ENCODE data around the gene MAPK10. TPM values are rescaled to one million over a fixed set of nuclear protein-coding genes. Genes with fewer than 3 reads are reported as not detected.
A peak's percentile ranks its signal among the peaks of the same experiment; 100 is the strongest.
"Not testable (repeated sequence)": the region's sequence is repeated elsewhere in the genome, so short reads cannot be mapped to it uniquely, and the experiment has no call there.

Gene MAPK10
- total RNA-seq, 1 donor from 2014 or later: 18.3 TPM

DNA sequence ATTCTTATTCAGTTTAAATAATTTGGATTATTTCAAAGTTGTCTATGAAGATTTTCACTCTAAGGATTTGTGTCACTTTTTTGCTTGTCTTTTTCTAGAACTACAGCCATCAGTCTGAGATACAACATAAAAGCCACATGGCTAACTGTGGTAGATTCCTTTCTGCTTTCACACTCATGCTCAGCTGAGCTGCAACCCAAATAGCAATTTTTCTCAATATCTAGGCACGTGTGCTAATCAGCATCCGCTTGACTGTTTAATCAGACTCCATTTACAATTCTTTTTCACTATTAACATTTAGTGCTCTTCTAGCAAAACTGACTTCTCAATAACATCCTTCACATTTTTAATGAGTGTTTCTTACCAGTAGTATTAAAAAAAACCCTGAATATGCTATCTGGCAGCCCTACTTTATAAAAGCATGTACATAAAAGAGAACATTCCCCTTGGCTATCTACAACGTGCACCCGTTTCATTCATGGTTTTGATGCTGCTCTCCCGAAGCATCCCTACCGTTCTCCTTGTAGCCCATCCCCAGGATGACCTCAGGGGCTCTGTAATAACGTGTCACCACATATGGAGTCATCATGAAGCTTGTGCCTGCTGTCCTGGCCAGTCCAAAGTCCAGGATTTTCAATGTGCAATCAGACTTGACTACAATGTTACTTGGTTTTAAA is 259.2 kb downstream of the MAPK10 start:
- no peak for DNase-seq

- no peak for DNase-seq
Observed at GRCh38 chr4:86099348-86099747, 260.5 kb downstream of the MAPK10 start.

DNA sequence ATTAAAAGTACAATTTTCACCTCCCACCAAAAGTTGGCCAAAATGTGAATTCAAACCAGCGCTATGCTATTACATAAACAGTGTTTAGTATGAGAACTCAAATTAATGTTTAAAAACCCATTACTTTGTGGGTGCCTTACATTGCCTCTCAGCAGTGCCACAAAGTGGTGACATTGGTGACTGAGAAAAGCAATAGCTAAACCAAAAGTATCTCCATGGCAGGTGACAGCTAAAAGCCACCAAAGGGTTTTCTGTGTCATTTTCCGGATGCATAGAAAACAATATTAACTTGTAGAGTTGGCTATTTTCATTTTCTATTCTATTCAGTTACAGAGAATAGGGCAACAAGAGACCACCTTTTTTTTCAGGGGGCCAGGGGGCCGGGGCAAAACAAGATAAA is 261.2 kb downstream of the MAPK10 start:
- no peak for DNase-seq

- DNase-seq: no peak
Observed at GRCh38 chr4:86096373-86096772, 263.5 kb downstream of the MAPK10 start.

DNA sequence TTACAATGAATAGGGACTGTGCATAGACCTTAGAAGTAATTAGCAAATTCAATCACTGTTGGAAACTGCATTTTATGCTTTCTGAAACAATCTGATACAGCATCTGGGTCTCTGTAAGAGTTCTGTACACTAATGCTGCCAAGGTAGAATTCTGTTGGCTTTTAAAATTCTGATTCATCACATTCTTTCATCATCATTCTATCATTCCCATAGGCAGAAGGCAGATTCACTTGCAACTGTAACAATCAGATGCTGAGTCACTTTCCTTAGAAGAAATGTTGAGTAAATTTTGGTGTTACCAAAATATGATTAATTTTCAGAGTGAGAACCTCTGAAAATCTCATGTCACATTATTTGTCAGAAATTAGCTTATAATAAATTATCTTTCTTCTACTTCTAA is 267.2 kb downstream of the MAPK10 start:
- no peak for DNase-seq

DNA sequence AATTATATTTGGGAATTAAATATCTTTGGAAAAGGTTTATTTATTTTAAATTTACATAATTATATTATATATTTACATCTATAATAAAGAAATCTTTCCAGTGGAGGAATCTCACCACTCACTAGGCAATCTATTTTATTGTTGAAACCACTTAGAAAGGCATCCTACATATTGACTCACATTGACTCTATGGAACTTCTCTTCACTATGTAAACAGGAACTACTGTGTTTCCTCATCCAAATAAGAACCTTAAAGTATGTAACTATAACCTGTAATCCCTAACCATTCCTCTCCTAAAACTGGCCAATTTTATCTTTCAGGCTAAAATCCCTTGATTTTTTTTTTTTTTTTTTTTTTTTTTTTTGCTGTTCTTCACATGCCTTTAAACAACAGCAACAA is 268.7 kb downstream of the MAPK10 start:
- DNase-seq: no peak

DNA sequence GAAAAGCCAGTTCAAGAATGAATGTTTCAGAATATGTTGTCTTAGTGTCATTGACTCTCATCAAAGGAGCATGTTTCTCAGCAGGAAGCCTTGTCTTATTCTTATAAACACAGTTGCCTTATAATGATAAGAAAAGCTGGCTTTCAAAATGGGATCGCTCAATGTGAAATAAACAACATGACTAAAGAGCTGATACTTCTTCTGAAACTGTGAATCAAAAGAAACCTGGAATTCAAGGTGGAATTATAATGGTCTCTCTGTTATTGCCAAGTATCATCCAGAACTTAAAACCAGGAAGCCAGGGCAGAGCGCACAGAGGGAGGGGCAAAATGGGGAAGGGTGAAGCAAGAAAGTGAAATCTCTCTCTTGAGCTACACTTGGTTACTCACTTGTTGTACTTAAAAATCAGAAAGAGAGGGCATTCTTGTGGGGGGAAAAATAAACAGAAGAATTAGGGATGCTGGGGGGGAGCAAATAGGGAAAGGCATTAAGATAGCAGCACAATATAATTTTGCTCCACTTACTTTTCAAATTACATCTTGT is 270.0 kb downstream of the MAPK10 start:
- DNase-seq: no peak

DNA sequence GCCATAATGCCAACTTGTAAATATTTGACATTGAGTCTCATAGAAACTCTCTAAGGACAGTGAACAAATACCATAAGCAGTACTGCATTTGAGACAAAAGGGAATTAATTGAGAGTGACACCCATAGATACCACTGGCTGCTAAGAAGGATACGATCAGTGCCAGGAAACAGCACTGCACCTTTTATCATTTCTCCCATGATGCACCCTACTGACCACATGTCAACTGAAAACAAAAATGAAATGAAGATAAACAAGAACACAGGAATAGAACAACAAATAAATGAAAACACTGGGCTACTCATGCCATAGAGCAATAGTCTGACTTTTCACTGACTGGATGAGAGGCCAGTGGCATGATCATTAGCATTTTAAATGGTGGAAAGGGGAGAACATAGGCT is 270.8 kb downstream of the MAPK10 start:
- no peak for DNase-seq

- DNase-seq: not testable (repeated sequence)
Observed at GRCh38 chr4:86075796-86076195, 284.1 kb downstream of the MAPK10 start.

DNA sequence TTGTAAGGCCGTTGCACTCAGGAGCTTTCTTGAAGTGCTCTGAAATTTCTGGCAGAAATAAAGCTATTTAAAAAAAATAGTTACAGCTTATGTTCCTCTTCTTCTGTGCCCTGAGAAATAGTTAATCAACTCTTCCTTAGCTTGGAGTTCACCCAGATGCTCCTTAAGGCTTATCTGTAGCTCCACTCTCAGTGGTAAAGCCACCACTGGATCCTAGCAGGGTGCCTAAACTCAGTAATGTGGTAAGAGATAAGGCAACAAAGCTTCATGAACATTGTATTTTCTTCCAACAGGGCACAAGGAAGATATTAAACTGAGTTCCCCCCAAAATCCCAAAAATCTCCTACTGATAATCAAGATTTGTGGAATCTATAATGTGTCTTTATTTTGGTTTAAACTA is 299.5 kb downstream of the MAPK10 start:
- no peak for DNase-seq

DNA sequence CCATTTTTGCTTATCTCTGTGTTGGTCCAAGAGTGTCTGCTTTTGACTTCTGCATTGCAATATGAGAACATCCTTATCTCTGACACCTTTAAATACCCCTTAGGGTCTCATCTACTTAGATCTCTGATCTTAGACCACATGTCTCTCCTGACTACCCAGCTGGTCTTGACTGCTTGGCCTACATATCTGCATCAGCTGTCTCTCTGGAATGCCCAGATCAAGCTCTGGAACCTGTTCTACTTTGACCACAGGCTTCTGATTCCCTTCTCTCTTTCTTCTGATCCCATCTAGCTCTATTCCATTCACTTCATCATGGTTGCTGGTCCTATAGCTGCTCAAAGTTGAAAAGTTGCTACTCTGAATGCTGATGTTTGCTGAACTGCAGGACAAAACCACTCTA is 301.2 kb downstream of the MAPK10 start:
- DNase-seq: no peak

GRCh38 chr4:86055898-86056297 is 304.0 kb downstream of the MAPK10 start:
- DNase-seq: no peak

GRCh38 chr4:86054286-86055032 is 305.4 kb downstream of the MAPK10 start:
- DNase-seq: peak; percentile 59

- DNase-seq: no peak
Observed at GRCh38 chr4:86050496-86050895, 309.4 kb downstream of the MAPK10 start.

GRCh38 chr4:86048426-86048825 is 311.4 kb downstream of the MAPK10 start:
- DNase-seq: no peak

- DNase-seq: no peak
Observed at GRCh38 chr4:86044593-86044985, 315.3 kb downstream of the MAPK10 start.

GRCh38 chr4:86043755-86044592 is 315.9 kb downstream of the MAPK10 start:
- DNase-seq: peak; percentile 60

GRCh38 chr4:86038037-86038436 is 321.8 kb downstream of the MAPK10 start:
- no peak for DNase-seq

DNA sequence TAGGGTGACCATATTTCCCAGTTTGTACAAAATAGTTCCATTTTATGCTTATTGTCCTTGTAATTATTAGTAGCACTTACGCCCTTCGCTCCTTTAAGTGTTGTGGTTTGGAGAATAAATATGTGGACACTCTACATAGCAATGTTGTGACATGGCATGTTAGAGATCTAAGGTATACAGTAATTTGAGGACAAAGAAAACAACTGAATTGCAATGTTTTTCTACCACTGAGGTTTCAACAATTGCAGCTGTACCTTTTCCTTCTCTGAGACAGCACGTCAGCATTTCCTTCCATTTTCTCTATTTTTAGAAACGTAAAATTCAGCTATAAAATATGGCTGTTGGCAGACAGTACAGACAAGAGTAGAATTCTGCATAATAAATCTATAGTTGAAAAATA is 323.1 kb downstream of the MAPK10 start:
- DNase-seq: no peak

GRCh38 chr4:86035688-86036087 is 324.2 kb downstream of the MAPK10 start:
- DNase-seq: no peak

DNA sequence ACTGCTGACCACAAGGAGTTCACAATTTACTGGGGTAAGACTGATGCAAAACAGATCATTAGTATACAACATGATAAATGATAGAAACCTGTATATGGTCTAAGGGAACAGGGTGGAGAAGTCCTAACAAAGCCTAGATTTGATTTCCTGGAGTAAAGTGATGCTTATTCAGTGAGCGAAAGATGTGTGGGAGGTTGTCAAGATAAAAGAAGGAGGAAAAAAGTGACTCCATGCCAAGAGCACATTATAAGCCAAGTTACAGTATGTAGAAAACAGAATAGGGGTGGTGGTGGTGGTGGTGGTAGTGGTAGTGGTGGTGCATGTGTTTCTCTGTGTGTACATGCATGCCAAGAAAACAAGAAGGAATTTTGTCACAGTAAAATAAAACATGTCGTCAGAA is 325.2 kb downstream of the MAPK10 start:
- DNase-seq: no peak

DNA sequence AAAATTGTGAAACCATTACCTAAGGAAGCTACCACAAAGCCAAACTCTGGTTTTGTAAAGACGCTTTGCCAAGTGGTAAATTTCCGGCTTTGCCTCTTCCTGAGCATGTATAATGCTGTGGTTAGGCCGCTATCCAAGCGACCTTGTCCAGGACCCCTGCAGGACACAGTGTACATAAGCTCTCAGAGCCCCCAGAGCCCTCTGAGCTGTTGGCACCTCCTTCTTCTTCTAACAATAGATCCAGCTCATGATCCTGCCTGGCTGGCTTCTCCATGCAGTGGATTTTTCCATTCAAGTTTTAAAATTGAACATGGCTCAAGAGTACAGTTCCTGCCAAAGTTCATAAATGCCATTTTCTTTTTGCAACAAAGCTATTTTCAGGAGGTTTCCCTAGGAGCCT is 326.7 kb downstream of the MAPK10 start:
- DNase-seq: peak; percentile 97

DNA sequence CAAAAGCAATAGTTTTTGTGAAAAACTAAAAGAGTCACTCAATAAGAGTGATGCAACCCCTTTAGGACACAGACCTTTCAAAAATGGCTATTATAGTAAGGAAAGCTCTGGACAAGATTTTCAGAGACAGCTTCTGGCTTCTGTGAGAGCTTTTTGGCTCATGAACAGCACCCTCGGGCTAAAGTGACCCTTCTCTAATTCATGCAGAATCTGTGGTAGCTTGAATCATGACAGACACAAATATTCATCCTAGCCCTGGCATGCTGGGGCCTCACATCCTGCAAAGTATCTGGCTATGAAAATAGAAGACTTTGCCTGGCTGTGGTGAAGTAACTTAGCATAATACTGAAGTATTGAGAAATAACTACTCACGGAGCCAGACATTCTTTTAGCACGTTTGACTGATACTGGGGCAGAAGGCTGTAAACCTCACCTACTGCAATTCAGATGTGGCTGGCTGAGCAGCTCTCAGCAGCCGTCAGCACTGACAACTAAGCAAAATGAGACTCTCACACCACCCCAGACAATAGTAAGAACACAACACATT is 327.3 kb downstream of the MAPK10 start:
- DNase-seq: peak; percentile 72

Data from skin of body (tissue), 2 donors.